Measurements from ENCODE around the gene ISL1.
A peak's percentile ranks its signal among the peaks of the same experiment; 100 is the strongest.

Gene ISL1

GRCh38 chr5:51383131-51384121 lies at the start of gene ISL1:
ISL1 (plus strand) TSS chr5:51383448; CDS start chr5:51383672, 224 bp downstream.
- Histone ChIP-seq H3K36me3 (ENCODE audit: low read depth) (no peaks in the 10 kb centered on the region), H3K27me3 (ENCODE audit: insufficient read depth, poor library complexity, severe bottlenecking) (no peaks in the 10 kb centered on the region), H3K9me3 (ENCODE audit: severe bottlenecking) (no peaks in the 10 kb centered on the region), H3K4me3 (ENCODE audit: severe bottlenecking) (peak within 1 kb of the TSS; percentile 85), H3K4me1 (ENCODE audit: insufficient read depth, poor library complexity, severe bottlenecking) (peaks cover 24% of the 10 kb centered on the region), H3K27ac (ENCODE audit: poor library complexity, severe bottlenecking) (peak within 1 kb of the TSS; percentile 73)
- TF ChIP-seq, protein P1, sequence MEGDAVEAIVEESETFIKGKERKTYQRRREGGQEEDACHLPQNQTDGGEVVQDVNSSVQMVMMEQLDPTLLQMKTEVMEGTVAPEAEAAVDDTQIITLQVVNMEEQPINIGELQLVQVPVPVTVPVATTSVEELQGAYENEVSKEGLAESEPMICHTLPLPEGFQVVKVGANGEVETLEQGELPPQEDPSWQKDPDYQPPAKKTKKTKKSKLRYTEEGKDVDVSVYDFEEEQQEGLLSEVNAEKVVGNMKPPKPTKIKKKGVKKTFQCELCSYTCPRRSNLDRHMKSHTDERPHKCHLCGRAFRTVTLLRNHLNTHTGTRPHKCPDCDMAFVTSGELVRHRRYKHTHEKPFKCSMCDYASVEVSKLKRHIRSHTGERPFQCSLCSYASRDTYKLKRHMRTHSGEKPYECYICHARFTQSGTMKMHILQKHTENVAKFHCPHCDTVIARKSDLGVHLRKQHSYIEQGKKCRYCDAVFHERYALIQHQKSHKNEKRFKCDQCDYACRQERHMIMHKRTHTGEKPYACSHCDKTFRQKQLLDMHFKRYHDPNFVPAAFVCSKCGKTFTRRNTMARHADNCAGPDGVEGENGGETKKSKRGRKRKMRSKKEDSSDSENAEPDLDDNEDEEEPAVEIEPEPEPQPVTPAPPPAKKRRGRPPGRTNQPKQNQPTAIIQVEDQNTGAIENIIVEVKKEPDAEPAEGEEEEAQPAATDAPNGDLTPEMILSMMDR (IDR thresholded peaks at IDR 0.05; ENCODE audit: poor library complexity, severe bottlenecking) = peak; percentile 15
- ATAC-seq (ENCODE audit: low read depth) = peak; percentile 77
- DNase-seq (ENCODE audit: low spot score) = peak; percentile 94

DNA sequence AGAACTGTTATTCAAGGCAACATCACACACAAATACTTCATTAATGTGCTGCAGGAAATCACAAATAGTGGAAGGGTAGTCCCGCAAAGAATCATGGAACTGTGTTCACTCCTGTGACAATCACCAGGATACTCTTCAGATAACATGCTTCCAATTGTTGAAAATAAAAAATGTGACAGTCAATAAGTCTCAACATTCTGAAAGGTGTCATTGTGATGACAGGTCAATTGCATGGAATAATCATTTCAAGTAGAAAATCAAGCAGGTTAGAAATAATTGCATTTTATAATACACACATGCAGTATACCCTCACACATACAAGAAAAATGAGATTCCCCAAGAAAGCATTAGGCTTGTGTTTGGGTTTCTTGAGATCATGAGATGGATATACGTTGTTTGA lies 46.4 kb upstream of the ISL1 start:
- Histone ChIP-seq H3K9me3 (ENCODE audit: severe bottlenecking) (no peaks in the 10 kb centered on the region), H3K27me3 (ENCODE audit: insufficient read depth, poor library complexity, severe bottlenecking) (peaks cover 6% of the 10 kb centered on the region), H3K4me1 (ENCODE audit: insufficient read depth, poor library complexity, severe bottlenecking) (no peaks in the 10 kb centered on the region), H3K4me3 (ENCODE audit: severe bottlenecking) (no peak overlapping the region), H3K27ac (ENCODE audit: poor library complexity, severe bottlenecking) (no peak overlapping the region), H3K36me3 (ENCODE audit: low read depth) (no peaks in the 10 kb centered on the region)
- DNase-seq (ENCODE audit: low spot score) = no peak
- no peak for ATAC-seq (ENCODE audit: low read depth)
- TF ChIP-seq, protein P1 (IDR thresholded peaks at IDR 0.05; ENCODE audit: poor library complexity, severe bottlenecking) = no peak

- DNase-seq (ENCODE audit: low spot score) (no peak), ATAC-seq (ENCODE audit: low read depth) (peak; percentile 73)
- TF ChIP-seq, protein P1 (IDR thresholded peaks at IDR 0.05; ENCODE audit: poor library complexity, severe bottlenecking) = no peak
Observed at GRCh38 chr5:51345106-51345505, 38.1 kb upstream of the ISL1 start.

DNA sequence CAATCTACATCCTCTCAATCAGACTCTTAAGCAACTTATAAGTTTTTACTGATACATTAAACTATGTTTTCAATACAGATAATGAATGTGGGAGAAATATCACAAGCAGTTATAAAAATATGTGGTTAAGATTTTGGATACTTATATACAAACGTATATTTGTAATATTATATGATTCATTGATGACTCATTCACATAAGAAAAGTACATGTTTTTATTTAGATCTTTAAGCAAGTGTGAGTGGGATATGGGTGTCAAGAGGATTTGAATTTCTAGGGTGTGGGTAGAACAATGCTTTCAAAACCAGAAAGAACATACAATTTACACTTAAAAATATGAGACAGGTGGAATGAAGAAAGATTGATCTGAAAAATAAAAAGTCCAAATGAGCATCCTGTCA lies 36.1 kb upstream of the ISL1 start:
- Histone ChIP-seq H3K27me3 (ENCODE audit: insufficient read depth, poor library complexity, severe bottlenecking) (no peaks in the 10 kb centered on the region), H3K9me3 (ENCODE audit: severe bottlenecking) (no peaks in the 10 kb centered on the region), H3K36me3 (ENCODE audit: low read depth) (no peaks in the 10 kb centered on the region), H3K27ac (ENCODE audit: poor library complexity, severe bottlenecking) (no peak overlapping the region), H3K4me3 (ENCODE audit: severe bottlenecking) (no peak overlapping the region), H3K4me1 (ENCODE audit: insufficient read depth, poor library complexity, severe bottlenecking) (peaks cover 6% of the 10 kb centered on the region)
- TF ChIP-seq, protein P1 (IDR thresholded peaks at IDR 0.05; ENCODE audit: poor library complexity, severe bottlenecking) = no peak
- DNase-seq (ENCODE audit: low spot score) (no peak), ATAC-seq (ENCODE audit: low read depth) (no peak; the same call in 2 of the 3 replicates)

More at GRCh38 chr5:51345106-51345505, 38.1 kb upstream of the ISL1 start:
- H3K4me1 ChIP-seq (ENCODE audit: insufficient read depth, poor library complexity, severe bottlenecking) = peaks cover 6% of the 10 kb centered on the region
- no peak overlapping the region for H3K4me3 ChIP-seq (ENCODE audit: severe bottlenecking)
- no peaks in the 10 kb centered on the region for H3K9me3 ChIP-seq (ENCODE audit: severe bottlenecking)
- peaks cover 4% of the 10 kb centered on the region for H3K27me3 ChIP-seq (ENCODE audit: insufficient read depth, poor library complexity, severe bottlenecking)
- H3K27ac ChIP-seq (ENCODE audit: poor library complexity, severe bottlenecking) = no peak overlapping the region
- no peaks in the 10 kb centered on the region for H3K36me3 ChIP-seq (ENCODE audit: low read depth)

Data from RWPE2 (cell line).